HG03280 (cell line): ENCODE measurements around the gene CLDN6.

ENCODE experiments used
- ATAC-seq: cut with Tn5 transposase; IDR thresholded peaks from one replicate; pipeline ENCODE4 v1.9.1; 2021; ENCODE audit warnings: mild to moderate bottlenecking, moderate library complexity; ENCODE audit not compliant: unreplicated experiment

CLDN6 gene

GRCh38 chr16:2992383-2993081, 25.5 kb downstream of the CLDN6 start:
- ATAC-seq: no peak

- ATAC-seq: no peak
These were observed 26.3 kb downstream of the CLDN6 start for GRCh38 chr16:2991566-2992261.

- ATAC-seq: no peak
These were observed 27.1 kb downstream of the CLDN6 start for GRCh38 chr16:2990891-2991290.

- ATAC-seq: no peak
These were observed 29.3 kb downstream of the CLDN6 start for GRCh38 chr16:2988590-2989099.

- no peak for ATAC-seq
These were observed 30.1 kb downstream of the CLDN6 start for GRCh38 chr16:2987833-2988232.

GRCh38 chr16:2987286-2987685, 30.7 kb downstream of the CLDN6 start:
- ATAC-seq: no peak

- ATAC-seq: no peak
These were observed 31.3 kb downstream of the CLDN6 start for GRCh38 chr16:2986623-2987188.

GRCh38 chr16:2985893-2986355, 32.1 kb downstream of the CLDN6 start:
- ATAC-seq: no peak

- no peak for ATAC-seq
These were observed 32.5 kb downstream of the CLDN6 start for GRCh38 chr16:2985462-2985861.

- ATAC-seq: peak; percentile 38
These were observed 34.3 kb downstream of the CLDN6 start for GRCh38 chr16:2983706-2984136.

GRCh38 chr16:2982402-2982801, 35.6 kb downstream of the CLDN6 start:
- no peak for ATAC-seq

GRCh38 chr16:2981899-2982250, 36.1 kb downstream of the CLDN6 start:
- ATAC-seq: no peak

- ATAC-seq: no peak
These were observed 36.6 kb downstream of the CLDN6 start for GRCh38 chr16:2981177-2981898.

GRCh38 chr16:2980227-2981176, 37.5 kb downstream of the CLDN6 start, which contains the start of gene PKMYT1:
PKMYT1 (minus strand) TSS chr16:2980446; CDS start chr16:2979657, 789 bp downstream.
- peak; percentile 86 for ATAC-seq

- no peak for ATAC-seq
These were observed 38.2 kb downstream of the CLDN6 start for GRCh38 chr16:2979669-2980226.

GRCh38 chr16:2977440-2977839, 40.5 kb downstream of the CLDN6 start:
- ATAC-seq: no peak

GRCh38 chr16:2976673-2977072, 41.3 kb downstream of the CLDN6 start:
- no peak for ATAC-seq

GRCh38 chr16:2976201-2976600, 41.8 kb downstream of the CLDN6 start:
- ATAC-seq: no peak

- no peak for ATAC-seq
These were observed 42.7 kb downstream of the CLDN6 start for GRCh38 chr16:2975161-2975795.
